GM19043 (cell line): Measurements from ENCODE around the gene TNPO1.

Experiments used
- ATAC-seq: cut with Tn5 transposase; IDR thresholded peaks from one replicate; pipeline ENCODE4 v1.9.1; 2021; ENCODE audit warnings: low read depth; ENCODE audit not compliant: unreplicated experiment

Gene TNPO1

DNA sequence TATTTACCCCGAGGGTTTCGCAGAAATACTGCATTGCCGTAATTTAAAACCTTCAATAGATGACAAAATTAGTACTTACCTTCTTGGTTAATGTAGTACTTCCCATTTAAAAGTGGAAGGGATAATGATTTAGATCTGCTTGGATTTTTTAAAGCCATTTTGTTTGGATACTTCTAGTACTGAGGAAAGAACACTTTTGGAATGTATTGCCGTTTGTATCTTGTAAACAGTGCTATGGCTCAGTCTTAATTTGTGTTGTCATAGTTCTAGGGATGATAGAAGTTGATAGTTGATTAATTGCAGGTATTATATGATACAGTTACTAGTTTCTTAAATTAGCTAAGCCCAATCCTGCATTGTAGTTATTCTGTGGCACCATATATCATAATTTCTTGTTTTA is 33.1 kb downstream of the TNPO1 start:
- no peak for ATAC-seq

DNA sequence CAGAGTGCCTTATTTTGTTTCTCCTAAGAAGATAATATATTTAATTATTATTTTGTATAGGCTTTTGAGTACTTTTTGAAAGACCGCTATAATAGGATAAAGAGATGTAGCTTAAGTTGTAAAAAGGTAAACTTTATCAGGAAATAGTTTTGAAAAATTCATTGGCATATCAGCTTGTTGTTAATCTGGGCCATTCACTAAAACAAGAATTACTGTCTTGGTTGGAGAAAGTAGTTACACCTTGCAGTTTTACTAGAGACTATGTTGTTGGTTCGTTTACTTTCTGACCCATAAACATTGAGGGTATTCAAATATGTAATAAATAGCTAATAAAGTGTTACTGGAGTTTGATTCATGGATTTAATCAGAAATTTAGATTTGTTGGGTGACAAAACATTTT is 33.7 kb downstream of the TNPO1 start:
- no peak for ATAC-seq

DNA sequence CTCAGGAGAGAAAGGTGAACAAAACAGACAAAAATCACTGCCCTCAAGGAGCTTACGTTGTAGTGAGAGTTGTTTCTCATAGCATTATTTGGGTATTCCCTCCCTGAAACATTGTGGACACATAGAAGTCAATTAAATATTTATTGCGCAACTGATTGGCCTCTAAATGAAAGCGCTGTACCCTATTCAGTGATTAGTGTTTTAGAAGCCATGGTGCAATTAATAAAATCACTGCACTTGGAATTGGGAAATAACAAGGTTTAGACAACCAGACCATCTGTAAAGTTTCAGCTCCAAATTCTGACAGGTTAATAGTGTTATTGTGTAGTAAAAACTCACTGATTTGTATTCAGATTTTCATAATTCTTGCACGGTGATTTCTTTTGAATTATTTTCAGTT is 35.9 kb downstream of the TNPO1 start:
- ATAC-seq, result no peak

DNA sequence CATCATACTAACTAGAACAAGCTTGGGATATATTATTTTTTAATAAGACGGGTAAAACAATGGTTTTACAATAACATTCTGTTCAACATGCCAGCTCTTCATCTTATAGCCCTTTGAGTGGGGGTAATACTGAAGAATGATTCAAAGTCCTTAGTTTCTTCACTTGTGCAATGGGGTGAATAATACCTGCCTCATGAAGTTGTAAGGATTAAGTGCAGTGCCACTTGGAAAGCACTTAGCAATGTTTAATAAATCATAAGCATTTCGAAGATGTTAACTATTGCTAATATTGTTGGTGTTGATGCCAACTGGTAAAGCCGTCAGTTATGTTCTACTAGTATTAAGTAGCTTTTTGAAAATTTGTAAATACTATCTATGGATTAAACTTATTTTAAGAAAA is 38.0 kb downstream of the TNPO1 start:
- no peak for ATAC-seq

DNA sequence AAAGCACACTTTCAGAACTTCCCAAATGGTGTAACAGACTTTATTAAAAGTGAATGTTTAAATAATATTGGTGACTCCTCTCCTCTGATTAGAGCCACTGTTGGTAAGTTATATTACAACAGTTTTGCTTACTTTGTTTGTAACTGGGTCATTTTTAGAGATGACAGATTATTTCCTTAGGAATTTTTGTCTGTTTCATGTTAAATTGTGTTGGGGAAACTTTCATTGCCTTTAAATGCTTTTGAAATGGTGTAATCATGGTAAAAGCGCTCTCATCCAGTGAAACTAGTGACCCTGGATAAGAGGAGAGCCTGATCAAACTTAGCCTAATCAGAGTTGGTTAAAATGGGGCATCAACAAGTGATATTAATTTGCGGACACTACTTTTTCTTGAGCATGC is 39.4 kb downstream of the TNPO1 start:
- no peak for ATAC-seq

DNA sequence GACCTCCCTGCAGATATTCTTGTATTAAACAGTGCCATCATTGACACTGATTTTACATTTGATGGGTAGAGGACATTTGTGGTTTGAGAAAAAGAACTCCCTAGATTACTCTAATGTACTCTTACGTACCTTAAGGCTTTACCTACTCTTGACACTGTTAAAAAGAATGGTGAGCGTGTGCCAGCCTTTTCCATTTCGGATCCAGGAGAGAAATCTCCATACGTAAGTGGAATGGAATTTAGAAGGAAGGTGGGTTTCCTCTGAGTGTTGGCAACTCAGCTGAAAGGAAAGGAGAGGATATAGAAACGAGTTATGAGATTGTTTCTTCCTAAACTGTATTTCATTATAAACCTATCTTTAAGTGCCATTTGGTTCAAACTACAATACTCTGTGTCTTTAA is 40.9 kb downstream of the TNPO1 start:
- no peak for ATAC-seq

DNA sequence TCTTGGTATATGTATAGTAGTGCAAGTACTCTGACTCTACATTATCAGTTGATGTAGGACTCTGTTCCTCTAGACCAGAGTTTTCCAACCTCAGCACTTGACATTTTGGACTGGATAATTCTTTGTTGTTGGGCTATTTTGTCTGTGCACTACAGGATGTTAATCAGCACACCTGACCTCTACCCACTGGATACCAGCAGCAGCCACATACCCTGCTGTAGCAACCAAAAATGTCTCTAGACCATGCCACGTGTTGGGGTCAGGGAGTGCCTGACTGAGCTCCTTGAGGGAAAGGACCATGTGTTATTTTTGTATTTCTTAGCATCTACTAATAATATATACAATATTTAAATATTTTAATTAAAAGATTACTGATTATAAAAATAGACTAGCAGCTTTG is 42.7 kb downstream of the TNPO1 start:
- ATAC-seq, result no peak

DNA sequence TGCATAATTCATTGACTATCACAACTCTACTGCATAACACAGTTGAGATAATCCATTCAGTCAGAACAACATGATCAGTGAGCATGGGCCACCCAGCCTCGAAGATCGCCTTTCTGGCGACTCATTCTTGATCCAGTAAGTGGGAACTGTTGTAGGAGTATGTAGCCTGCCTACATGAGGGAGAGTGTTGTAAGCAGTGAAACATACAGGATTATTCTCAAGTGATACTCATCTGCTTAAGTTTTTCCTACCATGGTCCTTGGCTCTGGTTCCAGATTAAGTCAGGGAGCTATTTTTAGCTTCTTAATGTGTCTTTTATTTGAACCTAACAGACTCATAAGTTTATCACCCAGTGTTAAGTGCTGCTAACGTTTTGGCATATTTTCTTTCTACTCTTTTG is 44.0 kb downstream of the TNPO1 start:
- ATAC-seq, result no peak

DNA sequence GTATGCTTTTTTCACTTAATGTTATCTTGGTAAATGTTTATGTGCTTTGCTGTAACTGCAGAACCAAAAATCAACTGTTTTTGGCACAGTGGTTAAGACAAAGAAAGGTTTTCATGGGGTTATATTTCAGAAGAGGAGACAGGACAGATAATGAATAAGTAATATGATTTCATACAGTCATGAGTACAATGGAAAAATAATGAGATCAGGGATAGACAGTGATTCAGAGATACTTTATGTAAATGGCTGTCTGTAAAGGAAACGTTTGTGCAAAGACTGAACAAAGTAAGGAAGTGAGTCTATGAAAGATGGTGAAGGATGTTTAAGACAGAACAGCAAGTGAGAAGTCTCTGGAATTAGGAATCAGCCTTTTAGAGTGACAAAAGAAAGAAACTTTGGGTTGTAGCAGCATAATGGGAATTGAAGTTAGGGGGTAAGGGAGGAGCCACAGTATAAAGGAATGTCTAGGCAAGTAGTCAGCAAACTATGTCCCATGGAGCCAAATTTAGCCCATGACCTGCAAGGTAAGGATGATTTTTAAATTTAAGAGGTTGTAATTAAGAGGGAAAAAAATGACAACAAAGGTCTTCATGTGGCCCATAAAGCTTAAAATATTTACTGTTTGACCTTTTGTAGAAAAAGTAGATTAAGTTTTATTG is 55.0 kb downstream of the TNPO1 start:
- ATAC-seq, result no peak

DNA sequence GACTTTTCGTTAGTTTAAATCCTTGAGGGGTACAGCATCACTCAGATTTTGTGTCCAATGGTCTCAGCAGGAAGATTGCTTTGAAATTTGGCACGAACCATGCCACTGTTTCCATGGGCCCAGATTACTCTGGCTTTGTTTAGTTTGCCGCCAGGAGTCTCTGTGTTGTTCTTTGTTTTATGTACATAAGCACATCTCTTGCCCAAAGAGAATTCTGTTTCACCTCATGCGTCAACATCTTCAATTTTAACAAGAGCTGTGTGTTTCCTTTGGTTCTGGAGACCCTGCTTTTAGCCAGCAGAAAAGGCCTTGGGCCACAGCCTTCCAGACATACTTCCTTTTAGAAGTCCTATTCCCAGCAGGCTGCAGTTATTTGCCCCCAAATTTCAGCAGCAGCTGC is 62.4 kb downstream of the TNPO1 start:
- no peak for ATAC-seq

DNA sequence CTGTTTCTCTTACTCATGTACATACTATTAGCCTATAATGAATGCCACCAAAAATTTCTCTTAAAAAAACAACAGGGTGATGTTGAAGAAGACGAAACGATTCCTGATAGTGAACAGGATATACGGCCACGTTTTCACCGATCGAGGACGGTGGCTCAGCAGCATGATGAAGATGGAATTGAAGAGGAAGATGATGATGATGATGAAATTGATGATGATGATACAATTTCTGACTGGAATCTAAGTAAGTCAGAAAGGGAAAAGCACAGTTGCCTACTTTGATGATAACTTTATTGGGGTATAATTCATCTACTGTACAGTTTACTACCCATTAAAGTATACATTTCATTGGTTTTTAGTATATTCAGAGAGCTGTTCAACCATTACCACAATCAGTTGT is 66.5 kb downstream of the TNPO1 start:
- ATAC-seq, result no peak

DNA sequence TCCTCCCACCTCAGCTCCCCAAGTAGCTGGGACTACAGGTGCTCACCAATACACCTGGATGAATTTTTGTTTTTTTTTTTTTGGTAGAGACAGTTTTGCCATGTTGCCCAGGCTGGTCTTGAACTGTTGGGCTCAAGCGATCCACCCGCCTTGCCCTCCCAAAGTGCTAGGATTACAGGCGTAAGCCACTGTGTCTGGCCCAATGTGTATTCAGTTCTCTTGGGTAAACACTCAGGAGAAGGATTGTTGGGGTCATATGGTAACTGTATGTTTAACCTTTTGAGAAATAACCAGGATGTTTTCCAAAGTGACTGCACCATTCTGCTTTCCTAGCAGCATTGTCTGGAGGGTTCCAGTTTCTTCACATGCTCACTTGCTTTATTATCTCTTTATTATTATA is 67.4 kb downstream of the TNPO1 start:
- ATAC-seq, result no peak

DNA sequence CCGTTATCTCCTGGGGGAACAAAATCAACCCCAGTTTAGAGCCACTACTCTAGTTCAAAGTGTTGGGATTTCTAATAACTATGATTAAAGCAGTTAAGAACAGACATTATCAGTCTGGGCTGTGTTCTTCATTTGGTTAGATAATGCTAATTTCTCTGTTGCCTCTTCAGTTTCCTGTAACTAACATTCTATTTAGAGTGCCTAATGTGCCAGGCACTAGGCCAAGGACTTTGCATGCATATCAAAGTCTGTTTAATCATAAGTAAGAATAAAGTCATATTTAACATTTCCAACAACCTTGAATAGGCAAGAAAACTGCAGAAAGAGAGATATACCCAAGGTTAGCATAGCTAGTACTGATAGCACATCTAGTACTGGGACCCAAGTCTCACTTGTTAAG is 68.4 kb downstream of the TNPO1 start:
- ATAC-seq, result no peak

DNA sequence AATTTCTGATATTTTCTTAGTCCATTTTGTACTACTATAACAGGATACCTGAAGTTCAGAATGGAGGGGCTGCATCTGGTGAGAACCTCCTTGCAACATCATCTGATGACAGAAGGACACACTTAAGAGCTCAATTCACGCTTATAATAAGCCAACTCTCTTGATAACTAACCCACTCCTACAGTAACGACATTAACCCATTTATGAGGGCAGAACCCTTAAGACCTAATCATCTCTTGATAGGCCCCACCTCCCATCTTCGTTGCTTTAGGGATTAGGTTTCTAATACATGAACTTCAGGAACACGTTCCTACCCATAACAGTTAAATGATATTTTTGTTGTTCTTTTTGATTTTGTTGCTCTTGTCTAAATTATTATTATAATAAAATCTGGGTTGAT is 69.4 kb downstream of the TNPO1 start:
- no peak for ATAC-seq

DNA sequence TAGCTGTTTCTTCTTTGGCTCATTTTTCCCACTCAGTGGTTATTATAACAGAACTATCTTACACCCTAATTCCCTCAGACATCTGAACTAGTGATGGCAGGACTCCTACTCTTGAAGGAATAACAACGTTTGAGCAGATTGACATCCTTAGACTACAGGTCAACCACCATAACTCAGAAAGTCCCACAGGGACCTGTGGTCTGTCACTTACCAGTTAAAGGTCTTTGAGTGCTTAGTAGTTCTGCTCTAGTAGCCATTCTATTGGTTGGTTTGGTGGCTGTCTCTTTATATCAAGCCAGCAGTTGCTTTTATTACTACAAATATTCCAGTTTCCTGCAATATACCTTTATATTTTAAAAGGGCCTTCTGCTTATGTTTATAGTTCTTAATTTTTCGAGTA is 72.1 kb downstream of the TNPO1 start:
- ATAC-seq, result no peak

DNA sequence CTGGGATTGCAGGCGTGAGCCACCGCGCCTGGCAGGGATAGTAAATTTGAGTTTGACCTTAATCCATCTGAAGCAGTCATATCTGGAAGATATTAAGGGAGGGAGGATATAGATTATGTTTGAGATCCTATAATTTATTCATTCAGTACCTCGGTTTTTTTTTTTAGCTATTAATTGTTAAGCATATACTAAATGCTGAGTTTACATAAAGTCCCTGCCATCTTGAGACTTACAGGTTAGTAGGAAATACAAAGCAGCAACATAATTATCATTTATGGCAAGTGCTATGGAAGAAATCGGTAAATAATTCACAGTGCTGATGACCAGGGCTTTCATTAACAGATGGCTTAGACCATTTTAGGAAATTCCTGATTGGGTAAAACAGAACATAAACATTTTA is 72.9 kb downstream of the TNPO1 start:
- ATAC-seq, result no peak

DNA sequence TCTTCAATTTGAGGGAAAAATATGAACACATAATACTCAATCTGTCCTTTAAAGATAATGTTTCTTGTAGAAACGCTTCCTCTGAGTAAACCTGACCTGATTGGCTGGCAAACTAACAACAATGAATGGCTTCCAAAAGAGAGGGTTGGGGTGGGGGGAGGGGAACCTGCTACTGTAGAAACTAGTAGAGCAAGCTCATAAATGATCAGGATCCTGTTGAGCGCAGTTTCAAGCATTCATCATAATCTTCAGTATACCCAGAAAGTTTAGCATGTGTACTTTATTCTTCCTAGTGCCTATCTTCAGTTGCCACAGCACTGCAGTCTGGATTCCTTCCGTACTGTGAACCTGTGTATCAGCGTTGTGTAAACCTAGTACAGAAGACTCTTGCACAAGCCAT is 76.4 kb downstream of the TNPO1 start:
- no peak for ATAC-seq

DNA sequence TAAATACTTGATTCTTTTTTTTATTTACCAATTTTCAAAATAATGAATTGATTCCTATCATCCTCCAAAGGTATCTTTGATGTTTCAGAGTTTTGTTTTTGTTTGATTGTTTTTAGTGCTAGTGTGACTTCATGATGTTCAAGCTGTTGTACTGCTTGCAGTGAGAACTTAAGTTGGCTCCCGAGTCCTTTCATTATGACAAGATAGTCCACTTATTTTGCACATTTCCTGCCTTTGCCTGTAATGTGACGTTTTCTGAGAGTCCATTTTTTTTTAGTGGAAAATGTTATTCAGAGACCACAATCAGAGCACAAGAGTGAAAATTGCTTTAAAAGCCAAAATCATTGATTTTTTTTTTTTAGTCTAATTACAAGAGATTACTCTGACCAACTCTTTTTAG is 79.3 kb downstream of the TNPO1 start:
- ATAC-seq, result no peak

DNA sequence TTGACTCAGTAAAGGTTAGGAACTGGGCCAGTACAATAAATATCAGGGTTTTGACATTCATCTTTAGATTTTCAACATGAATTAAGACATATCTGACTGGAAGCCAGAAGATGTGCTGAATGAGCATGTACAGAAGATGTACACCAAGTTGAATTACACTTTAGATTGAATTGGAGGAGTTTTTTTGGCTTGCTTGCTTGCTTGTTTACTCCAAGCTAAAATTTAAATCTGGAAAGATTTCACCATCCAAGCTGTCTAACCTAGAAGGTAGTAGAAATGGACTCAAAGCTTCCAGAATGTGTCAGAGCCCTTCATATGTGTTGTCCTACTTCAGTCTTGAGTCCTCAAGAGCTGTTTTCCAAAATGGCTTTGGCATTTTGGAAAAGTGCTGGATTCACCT is 90.3 kb downstream of the TNPO1 start:
- no peak for ATAC-seq

DNA sequence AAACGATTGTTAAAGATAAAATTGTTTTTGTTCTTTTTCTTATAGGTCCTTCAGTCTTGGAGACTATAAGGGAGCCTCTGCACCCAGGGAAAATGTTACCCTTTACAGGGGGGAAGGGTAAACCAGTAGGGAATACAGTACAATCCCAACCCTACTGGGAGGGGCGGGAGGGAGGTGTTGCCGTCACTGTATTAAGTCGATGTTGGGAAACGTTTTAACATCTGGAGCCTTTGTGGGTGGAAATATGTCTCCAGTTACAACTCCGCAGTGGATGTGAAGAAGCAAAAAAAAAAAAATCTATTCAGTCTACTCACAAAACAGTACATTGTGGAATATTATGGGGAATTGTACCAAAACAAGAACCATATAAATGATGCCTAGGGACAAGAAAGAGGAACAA is 92.2 kb downstream of the TNPO1 start:
- ATAC-seq, result no peak

DNA sequence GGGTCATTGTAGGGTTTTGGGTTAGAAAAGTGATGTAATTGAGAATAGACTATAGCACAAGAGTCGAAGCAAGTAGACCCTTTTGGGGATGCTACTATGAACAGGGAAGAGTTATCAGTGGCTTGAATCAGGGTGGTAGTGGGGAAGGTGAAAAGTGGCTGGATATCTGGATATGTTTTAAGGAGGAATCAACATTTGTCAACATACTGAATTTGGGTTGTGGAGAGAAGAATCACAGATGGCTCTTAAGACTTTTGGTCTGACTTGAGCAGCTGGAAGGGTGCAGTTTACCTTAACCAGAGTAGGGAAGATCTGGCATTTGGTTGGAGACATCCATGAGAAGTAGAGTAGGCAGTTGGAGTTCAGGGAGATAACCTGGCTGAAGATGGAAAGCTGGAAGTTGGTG is 100.9 kb downstream of the TNPO1 start:
- no peak for ATAC-seq

DNA sequence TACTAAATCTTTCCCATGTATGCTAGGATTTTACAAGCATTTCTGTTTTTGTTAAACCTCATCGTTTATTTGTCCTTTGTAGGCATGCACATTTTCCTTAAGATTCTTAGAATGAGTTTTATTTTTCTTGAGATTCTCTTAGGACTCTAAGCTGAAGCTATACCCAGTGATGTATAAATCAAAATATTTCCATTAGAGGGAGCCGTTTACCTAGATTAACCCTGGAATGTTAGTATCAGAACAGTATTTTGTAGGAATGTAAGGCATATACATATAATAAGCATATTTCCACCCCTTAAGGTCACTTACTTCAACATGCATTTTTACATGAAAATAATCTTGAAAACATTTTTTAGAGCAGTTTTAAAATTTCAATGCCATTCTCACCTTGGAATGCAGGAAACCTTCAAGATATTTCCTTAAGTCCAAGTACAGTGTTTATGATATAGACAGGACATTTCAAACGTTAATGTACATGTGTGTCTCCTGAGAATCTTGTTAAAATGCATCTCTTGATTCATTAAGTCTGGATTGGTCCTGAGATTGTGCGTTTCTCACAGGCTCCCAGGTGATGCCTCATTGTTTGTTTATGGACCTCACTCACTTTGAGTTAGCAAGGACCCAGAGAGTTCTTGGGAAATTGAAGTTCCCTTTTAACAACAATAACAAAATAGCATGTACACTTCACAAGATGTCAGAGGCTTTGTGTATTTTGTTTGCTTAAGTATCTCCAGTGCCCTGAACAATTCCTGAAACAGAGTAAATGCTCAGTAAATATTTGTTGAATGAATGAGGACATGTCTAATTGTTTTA is 104.4 kb downstream of the TNPO1 start:
- no peak for ATAC-seq
